Epithelial cell of proximal tubule (primary cell): Measurements from ENCODE around the gene RAB11FIP4. TPM values are rescaled to one million over a fixed set of nuclear protein-coding genes. Genes with fewer than 3 reads are reported as not detected.
A peak's percentile ranks its signal among the peaks of the same experiment; 100 is the strongest.

ENCODE experiments used
- DNase-seq: peaks from one replicate; pipeline ENCODE4 v3.0.0-alpha.2; 2011; ENCODE audit warnings: low read depth
- H3K4me3 ChIP-seq: 2 replicates; pipeline ENCODE4 v1.5.1; 2011; ENCODE audit warnings: low read depth, mild to moderate bottlenecking, low read length
- CTCF ChIP-seq: conservative IDR thresholded peaks from 2 replicates; pipeline ENCODE4 v1.5.1; 2012; ENCODE audit warnings: low read depth, mild to moderate bottlenecking, low read length
- total RNA-seq: library from RNA; depleted of rRNA; stranded (reverse); fragments of >200 nt; gene quantifications from 2 replicates; pipeline ENCODE4 v1.2.3, GENCODE V29; 2015

Gene RAB11FIP4
- total RNA-seq, 1 donor from 2014 or later = 15.1 TPM

DNA sequence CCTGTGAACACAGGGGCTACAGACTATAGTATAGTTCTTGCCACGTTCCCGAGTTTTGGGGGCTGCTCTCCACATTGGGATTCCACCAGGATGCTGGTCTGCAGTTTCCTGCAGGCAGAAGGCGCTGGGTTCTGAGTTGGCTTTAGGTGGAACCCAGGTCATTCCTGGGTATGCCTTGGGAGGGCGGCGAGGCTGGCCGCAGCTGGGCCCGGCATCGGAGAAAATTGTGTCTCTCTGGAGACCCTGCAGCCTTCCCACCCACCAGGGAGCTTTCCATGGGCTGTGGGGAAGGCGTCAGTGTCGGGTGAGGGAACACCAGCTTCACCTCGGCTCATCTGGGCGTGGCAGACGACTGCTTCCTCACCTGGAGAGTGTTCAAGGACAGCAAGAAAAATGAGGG lies 183.6 kb downstream of the RAB11FIP4 start:
- TF ChIP-seq CTCF = no peak
- DNase-seq = no peak

GRCh38 chr17:31579265-31579664 lies 187.8 kb downstream of the RAB11FIP4 start:
- no peak for TF ChIP-seq CTCF
- H3K4me3 ChIP-seq = no peak overlapping the region
- no peak for DNase-seq

More for the DNA sequence above, 183.6 kb downstream of the RAB11FIP4 start:
- no peak overlapping the region for H3K4me3 ChIP-seq

GRCh38 chr17:31580316-31580705 lies 188.8 kb downstream of the RAB11FIP4 start:
- no peak for DNase-seq
- TF ChIP-seq CTCF = no peak
- H3K4me3 ChIP-seq = no peak overlapping the region

- TF ChIP-seq CTCF = no peak
- H3K4me3 ChIP-seq = peak overlapping the region; percentile 32
- peak; percentile 32 for DNase-seq
Measured at GRCh38 chr17:31580706-31581490, 189.4 kb downstream of the RAB11FIP4 start.

GRCh38 chr17:31581491-31581890 lies 190.0 kb downstream of the RAB11FIP4 start:
- TF ChIP-seq CTCF = no peak
- H3K4me3 ChIP-seq = peak overlapping the region; percentile 32
- peak; percentile 33 for DNase-seq

- H3K4me3 ChIP-seq = no peak overlapping the region
- TF ChIP-seq CTCF = no peak
- DNase-seq = no peak
Measured at GRCh38 chr17:31582151-31582907, 190.9 kb downstream of the RAB11FIP4 start.
